ENCODE data around the gene IP6K2.

IP6K2 gene

GRCh38 chr3:48688032-48688736 is 28.8 kb downstream of the IP6K2 start:
- DNase-seq = no peak

- DNase-seq = no peak
These were observed 29.8 kb downstream of the IP6K2 start for GRCh38 chr3:48687220-48687678.

- no peak for DNase-seq
These were observed 30.3 kb downstream of the IP6K2 start for GRCh38 chr3:48686538-48687219.

GRCh38 chr3:48685603-48686511 is 31.2 kb downstream of the IP6K2 start, which contains the start of gene NCKIPSD:
Gene NCKIPSD, minus strand, starts transcription at chr3:48685915. Its CDS starts 108 bp downstream, at chr3:48685807.
- peak; percentile 97 for DNase-seq

- no peak for DNase-seq
These were observed 31.8 kb downstream of the IP6K2 start for GRCh38 chr3:48685293-48685602.

GRCh38 chr3:48684480-48685143 is 32.4 kb downstream of the IP6K2 start:
- no peak for DNase-seq

- DNase-seq = no peak
These were observed 33.0 kb downstream of the IP6K2 start for GRCh38 chr3:48684054-48684349.

GRCh38 chr3:48682786-48683185 is 34.2 kb downstream of the IP6K2 start:
- DNase-seq = no peak

GRCh38 chr3:48681974-48682610 is 34.9 kb downstream of the IP6K2 start:
- no peak for DNase-seq

- DNase-seq = no peak
These were observed 35.5 kb downstream of the IP6K2 start for GRCh38 chr3:48681541-48681880.

GRCh38 chr3:48680811-48681540 is 36.0 kb downstream of the IP6K2 start:
- no peak for DNase-seq

GRCh38 chr3:48679411-48680391 is 37.3 kb downstream of the IP6K2 start:
- DNase-seq = no peak

GRCh38 chr3:48678566-48679380 is 38.2 kb downstream of the IP6K2 start:
- DNase-seq = no peak

GRCh38 chr3:48678056-48678455 is 39.0 kb downstream of the IP6K2 start:
- DNase-seq = no peak

- no peak for DNase-seq
These were observed 42.5 kb downstream of the IP6K2 start for GRCh38 chr3:48674505-48674904.

GRCh38 chr3:48672522-48672921 is 44.5 kb downstream of the IP6K2 start:
- DNase-seq = no peak

- DNase-seq = no peak
These were observed 52.1 kb downstream of the IP6K2 start for GRCh38 chr3:48664929-48665328.

- no peak for DNase-seq
These were observed 52.7 kb downstream of the IP6K2 start for GRCh38 chr3:48664313-48664644.

- peak; percentile 99 for DNase-seq
These were observed 53.3 kb downstream of the IP6K2 start for GRCh38 chr3:48663489-48664312.
